H9 (cell line): ENCODE results near the gene NINL. TPM values are rescaled to one million over a fixed set of nuclear protein-coding genes. Genes with fewer than 3 reads are reported as not detected.
A peak's percentile ranks its signal among the peaks of the same experiment; 100 is the strongest.

Experiments
- DNase-seq: peaks from one replicate; pipeline ENCODE4 v3.0.0-alpha.2; 2017
- H2AFZ ChIP-seq: one replicate; pipeline ENCODE4 v1.6.1; 2013; ENCODE audit warnings: mild to moderate bottlenecking, low read length, control low read depth, moderate library complexity
- H2AK5ac ChIP-seq: 2 replicates; pipeline ENCODE4 v1.6.1; 2013; ENCODE audit warnings: low read length, control low read depth, mixed read lengths; ENCODE audit not compliant: insufficient read length
- H2BK120ac ChIP-seq: one replicate; pipeline ENCODE4 v1.6.1; 2013; ENCODE audit warnings: low read depth, mild to moderate bottlenecking, low read length, control low read depth, inconsistent platforms; ENCODE audit not compliant: poor library complexity, severe bottlenecking
- H2BK12ac ChIP-seq: 2 replicates; pipeline ENCODE4 v1.6.1; 2013; ENCODE audit warnings: low read length, control low read depth, mixed read lengths, low read depth; ENCODE audit not compliant: insufficient read length
- H2BK15ac ChIP-seq: 2 replicates; pipeline ENCODE4 v1.6.1; 2013; ENCODE audit warnings: low read depth, low read length, control low read depth
- H2BK20ac ChIP-seq: one replicate; pipeline ENCODE4 v1.6.1; 2013; ENCODE audit warnings: low read depth, mild to moderate bottlenecking, low read length, control low read depth, inconsistent platforms; ENCODE audit not compliant: poor library complexity, severe bottlenecking
- H2BK5ac ChIP-seq: 2 replicates; pipeline ENCODE4 v1.6.1; 2013; ENCODE audit warnings: low read length, control low read depth, mixed read lengths; ENCODE audit not compliant: insufficient read length
- H3K14ac ChIP-seq: 2 replicates; pipeline ENCODE4 v1.6.1; 2013; ENCODE audit warnings: low read length, control low read depth; ENCODE audit not compliant: insufficient read depth
- H3K18ac ChIP-seq: 2 replicates; pipeline ENCODE4 v1.6.1; 2013; ENCODE audit warnings: low read depth, mild to moderate bottlenecking, mixed read lengths, low read length, control low read depth; ENCODE audit not compliant: insufficient read length
- H3K23ac ChIP-seq: 2 replicates; pipeline ENCODE4 v1.6.1; 2013; ENCODE audit warnings: low read length, control low read depth, mixed read lengths, low read depth; ENCODE audit not compliant: insufficient read length
- H3K23me2 ChIP-seq: 2 replicates; pipeline ENCODE4 v1.6.1; 2013; ENCODE audit warnings: low read depth, mild to moderate bottlenecking, mixed read lengths, low read length, control low read depth; ENCODE audit not compliant: insufficient read length, poor library complexity, severe bottlenecking
- H3K27ac ChIP-seq: 2 replicates; pipeline ENCODE4 v1.5.1; 2013; ENCODE audit warnings: low read length, control low read depth, mixed read lengths, low read depth; ENCODE audit not compliant: insufficient read length
- H3K27me3 ChIP-seq: 2 replicates; pipeline ENCODE4 v1.6.1; 2013; ENCODE audit warnings: low read length, control low read depth, inconsistent platforms; ENCODE audit not compliant: insufficient read depth
- H3K4ac ChIP-seq: 2 replicates; pipeline ENCODE4 v1.6.1; 2013; ENCODE audit warnings: low read depth, mild to moderate bottlenecking, control low read depth, inconsistent platforms, low read length, moderate library complexity
- H3K4me1 ChIP-seq: 2 replicates; pipeline ENCODE4 v1.6.1; 2013; ENCODE audit warnings: low read length, control low read depth, inconsistent platforms; ENCODE audit not compliant: insufficient read depth
- H3K4me2 ChIP-seq: 2 replicates; pipeline ENCODE4 v1.6.1; 2013; ENCODE audit warnings: low read length, control low read depth, mixed read lengths; ENCODE audit not compliant: insufficient read length, insufficient read depth
- H3K56ac ChIP-seq: 2 replicates; pipeline ENCODE4 v1.6.1; 2013; ENCODE audit warnings: low read depth, mild to moderate bottlenecking, mixed read lengths, low read length, control low read depth; ENCODE audit not compliant: insufficient read length
- H3K79me1 ChIP-seq: 2 replicates; pipeline ENCODE4 v1.6.1; 2013; ENCODE audit warnings: low read depth, mild to moderate bottlenecking, moderate library complexity, low read length, control low read depth, inconsistent platforms; ENCODE audit not compliant: insufficient read depth, poor library complexity, severe bottlenecking
- H3K79me2 ChIP-seq: 2 replicates; pipeline ENCODE4 v1.6.1; 2013; ENCODE audit warnings: low read length, control low read depth, inconsistent platforms; ENCODE audit not compliant: insufficient read depth
- H3K9ac ChIP-seq: 2 replicates; pipeline ENCODE4 v1.6.1; 2013; ENCODE audit warnings: low read length, control low read depth, mixed read lengths; ENCODE audit not compliant: insufficient read length; ENCODE audit errors: extremely low read depth
- H3K9me3 ChIP-seq: one replicate; pipeline ENCODE4 v1.6.1; 2013; ENCODE audit warnings: low read depth, low read length, inconsistent platforms; ENCODE audit not compliant: control insufficient read depth
- H3T11ph ChIP-seq: one replicate; pipeline ENCODE4 v1.6.1; 2013; ENCODE audit warnings: mild to moderate bottlenecking, low read length, control low read depth, inconsistent platforms
- H4K20me1 ChIP-seq: one replicate; pipeline ENCODE4 v1.6.1; 2013; ENCODE audit not compliant: control insufficient read depth, insufficient read length, insufficient read depth
- H4K5ac ChIP-seq: 2 replicates; pipeline ENCODE4 v1.6.1; 2013; ENCODE audit warnings: low read depth, mild to moderate bottlenecking, mixed read lengths, low read length, control low read depth; ENCODE audit not compliant: insufficient read length
- H4K8ac ChIP-seq: replicated peaks from 2 replicates; pipeline ENCODE4 v1.6.1; 2013; ENCODE audit warnings: low read length, control low read depth, mixed read lengths, low read depth; ENCODE audit not compliant: insufficient read length
- H4K91ac ChIP-seq: 2 replicates; pipeline ENCODE4 v1.6.1; 2013; ENCODE audit warnings: low read depth, mild to moderate bottlenecking, moderate library complexity, mixed read lengths, low read length, control low read depth; ENCODE audit not compliant: insufficient read length
- H3K27ac Mint-ChIP-seq, 3 experiments: 2 replicates in 2 of 3; 3 replicates in 1 of 3; pipeline ENCODE4 v1.8.0; 2020 to 2021; ENCODE audit warnings: mixed read lengths in 3 of 3, mild to moderate bottlenecking in 1 of 3, moderate library complexity in 1 of 3
- H3K27me3 Mint-ChIP-seq: 2 replicates; pipeline ENCODE4 v1.8.0; 2021; ENCODE audit warnings: low read depth, mild to moderate bottlenecking, moderate library complexity, mixed read lengths
- H3K36me3 Mint-ChIP-seq, 3 experiments: 2 replicates in 2 of 3; 3 replicates in 1 of 3; pipeline ENCODE4 v1.8.0; 2020 to 2021; ENCODE audit warnings: low read depth in 3 of 3, mixed read lengths in 3 of 3; ENCODE audit not compliant: insufficient read depth in 1 of 3
- H3K4me1 Mint-ChIP-seq, 2 experiments: 2 replicates each; pipeline ENCODE4 v1.8.0; 2020; ENCODE audit warnings: mixed read lengths in 2 of 2
- H3K4me3 Mint-ChIP-seq, 2 experiments: 2 replicates in 1 of 2; 3 replicates in 1 of 2; pipeline ENCODE4 v1.8.0; 2020 to 2021; ENCODE audit warnings: mild to moderate bottlenecking in 2 of 2, mixed read lengths in 2 of 2, moderate library complexity in 1 of 2
- H3K9me3 Mint-ChIP-seq, 2 experiments: 2 replicates in 1 of 2; 3 replicates in 1 of 2; pipeline ENCODE4 v1.8.0; 2020; ENCODE audit warnings: mild to moderate bottlenecking in 2 of 2, mixed read lengths in 2 of 2, moderate library complexity in 1 of 2
- CTCF ChIP-seq: fragments of 200-600 bp; sonication (generic); conservative IDR thresholded peaks from 3 replicates; pipeline ENCODE4 v1.8.0; 2021; ENCODE audit warnings: antibody characterized with exemption, mild to moderate bottlenecking
- WGBS: extraction: QIAGEN DNeasy Blood & Tissue Kit; methylation state at CpG from one replicate; pipeline ENCODE4 v1.1.7; 2013; ENCODE audit warnings: missing lambda C conversion rate, low lambda C conversion rate, mixed read lengths; ENCODE audit not compliant: insufficient read length; ENCODE audit errors: extremely low coverage; 5-methylcytosine and 5-hydroxymethylcytosine counted together
- total RNA-seq: library from RNA; stranded (reverse); gene quantifications from 2 replicates; pipeline ENCODE4 v1.2.1, GENCODE V29; 2021

Gene NINL
- total RNA-seq, 1 experiment from 2014 or later = 34.3 TPM

DNA sequence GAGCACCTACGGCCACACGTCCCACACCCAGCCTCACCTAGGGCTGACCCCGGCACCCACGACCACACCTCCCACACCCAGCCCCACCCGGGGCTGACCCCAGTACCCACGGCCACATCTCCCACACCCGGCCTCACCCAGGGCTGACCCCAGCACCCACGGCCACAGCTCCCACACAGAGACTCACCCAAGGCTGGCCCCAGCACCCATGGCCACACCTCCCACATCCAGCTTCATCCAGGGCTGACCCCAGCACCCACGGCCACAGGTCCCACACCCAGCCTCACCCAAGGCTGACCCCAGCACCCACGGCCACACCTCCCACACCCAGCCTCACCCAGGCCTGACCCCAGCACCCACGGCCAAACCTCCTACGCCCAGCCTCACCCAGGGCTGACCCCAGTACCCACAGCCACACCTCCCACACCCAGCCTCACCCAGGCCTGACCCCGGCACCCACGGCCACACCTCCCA, 36.7 kb downstream of the NINL start:
- Histone ChIP-seq H3K18ac (no peak overlapping the region), H3K23me2 (no peaks in the 10 kb centered on the region), H2BK5ac (no peak overlapping the region), H4K91ac (no peak overlapping the region), H3K9ac (no peak overlapping the region), H3K9me3 (no peaks in the 10 kb centered on the region), H4K8ac (no peak overlapping the region), H3K79me2 (peaks cover 5% of the 10 kb centered on the region; the same call in 1 of the 2 replicates), H3K79me1 (peaks cover 12% of the 10 kb centered on the region), H2BK20ac (no peak overlapping the region), H3K4me2 (no peak overlapping the region), H4K20me1 (no peaks in the 10 kb centered on the region), H3K23ac (no peak overlapping the region), H3T11ph (no peak overlapping the region), H3K27me3 (no peaks in the 10 kb centered on the region), H2BK120ac (no peak overlapping the region), H3K4me1 (peaks cover 17% of the 10 kb centered on the region), H2AFZ (no peak overlapping the region), H2BK15ac (no peak overlapping the region), H2BK12ac (no peak overlapping the region), H3K27ac (no peak overlapping the region), H3K14ac (no peak overlapping the region; the same call in 1 of the 2 replicates), H4K5ac (no peak overlapping the region), H3K4ac (peak overlapping the region; percentile 60; the same call in 1 of the 2 replicates), H3K56ac (no peak overlapping the region), H2AK5ac (no peak overlapping the region)
- Mint-ChIP-seq H3K27ac (peak overlapping the region in 1 of 3 experiments; percentile 42; a peak in 2 of 7 replicates), H3K4me1 (peaks cover 73 to 79% of the 10 kb centered on the region in 2 experiments), H3K27me3 (no peaks in the 10 kb centered on the region), H3K36me3 (peaks cover 5 to 6% (median 5%) of the 10 kb centered on the region in 3 experiments; a peak in 4 of 7 replicates), H3K9me3 (no peaks in the 10 kb centered on the region), H3K4me3 (no peak overlapping the region)
- no CpG with 5 or more reads among the region's 14 CpGs for WGBS
- no peak for DNase-seq
- no peak for TF ChIP-seq CTCF
